Amygdala (tissue), 56 donors: ENCODE results near the gene PCID2.
A peak's percentile ranks its signal among the peaks of the same experiment; 100 is the strongest.
"Not testable (repeated sequence)": the region's sequence is repeated elsewhere in the genome, so short reads cannot be mapped to it uniquely, and the experiment has no call there.

Experiments
- DNase-seq, 56 donors: peaks; one replicate each; lab custom pipeline; 2025; lab: John Stamatoyannopoulos, UW

The PCID2 gene

GRCh38 chr13:113168211-113168610 is 40.3 kb downstream of the PCID2 start:
- no peak for DNase-seq

GRCh38 chr13:113167575-113167974 is 40.9 kb downstream of the PCID2 start:
- no peak for DNase-seq

GRCh38 chr13:113167155-113167554 is 41.3 kb downstream of the PCID2 start:
- no peak for DNase-seq

GRCh38 chr13:113166681-113167080 is 41.8 kb downstream of the PCID2 start:
- DNase-seq: no peak

- no peak for DNase-seq
These were observed 42.2 kb downstream of the PCID2 start for GRCh38 chr13:113166266-113166665.

- no peak for DNase-seq
These were observed 44.0 kb downstream of the PCID2 start for GRCh38 chr13:113164492-113164891.

- no peak for DNase-seq
These were observed 45.4 kb downstream of the PCID2 start for GRCh38 chr13:113162783-113163685.

GRCh38 chr13:113161975-113162374 is 46.5 kb downstream of the PCID2 start:
- DNase-seq: not testable (repeated sequence)

GRCh38 chr13:113161433-113161832 is 47.0 kb downstream of the PCID2 start:
- no peak for DNase-seq

GRCh38 chr13:113160983-113161382 is 47.5 kb downstream of the PCID2 start:
- no peak for DNase-seq

GRCh38 chr13:113159701-113160100 is 48.8 kb downstream of the PCID2 start:
- DNase-seq: no peak

- no peak for DNase-seq
These were observed 49.5 kb downstream of the PCID2 start for GRCh38 chr13:113158946-113159345.

- DNase-seq: no peak
These were observed 50.3 kb downstream of the PCID2 start, which contains the start of gene PROZ for GRCh38 chr13:113157929-113158747. Gene PROZ (plus strand): TSS chr13:113158648. CDS start chr13:113158661, 13 bp downstream.

GRCh38 chr13:113157206-113157928 is 51.1 kb downstream of the PCID2 start:
- DNase-seq: no peak

GRCh38 chr13:113155982-113156655 is 52.4 kb downstream of the PCID2 start:
- no peak for DNase-seq

GRCh38 chr13:113155201-113155600 is 53.3 kb downstream of the PCID2 start:
- no peak for DNase-seq

- DNase-seq: peak in 51 of 56 donors; percentile 20 to 87 (median 63)
These were observed 54.4 kb downstream of the PCID2 start for GRCh38 chr13:113153810-113154748.

GRCh38 chr13:113152984-113153809 is 55.3 kb downstream of the PCID2 start:
- peak in 18 of 56 donors; percentile 22 to 68 (median 48) for DNase-seq
